GM18907 (cell line): ENCODE results near the gene FOXJ3.

Source experiments
- ATAC-seq: cut with Tn5 transposase; IDR thresholded peaks from one replicate; pipeline ENCODE4 v1.9.1; 2021; ENCODE audit warnings: mild to moderate bottlenecking, moderate library complexity; ENCODE audit not compliant: unreplicated experiment

The FOXJ3 gene

GRCh38 chr1:42334240-42335049, 590 bp downstream of the FOXJ3 start:
- ATAC-seq = peak; percentile 54

GRCh38 chr1:42333662-42334239, 1.3 kb downstream of the FOXJ3 start:
- peak; percentile 9 for ATAC-seq

- no peak for ATAC-seq
These were observed 2.2 kb downstream of the FOXJ3 start for GRCh38 chr1:42332877-42333276.

- no peak for ATAC-seq
These were observed 4.8 kb downstream of the FOXJ3 start for GRCh38 chr1:42330215-42330614.

- no peak for ATAC-seq
These were observed 6.0 kb downstream of the FOXJ3 start for GRCh38 chr1:42328916-42329496.

- no peak for ATAC-seq
These were observed 6.9 kb downstream of the FOXJ3 start for GRCh38 chr1:42328047-42328625.

- no peak for ATAC-seq
These were observed 10.0 kb downstream of the FOXJ3 start for GRCh38 chr1:42325014-42325402.

- ATAC-seq = no peak
These were observed 10.5 kb downstream of the FOXJ3 start for GRCh38 chr1:42324398-42325013.

GRCh38 chr1:42323551-42323950, 11.5 kb downstream of the FOXJ3 start:
- no peak for ATAC-seq

GRCh38 chr1:42322577-42322976, 12.5 kb downstream of the FOXJ3 start:
- ATAC-seq = no peak

- no peak for ATAC-seq
These were observed 13.3 kb downstream of the FOXJ3 start for GRCh38 chr1:42321731-42322130.

- ATAC-seq = no peak
These were observed 14.3 kb downstream of the FOXJ3 start for GRCh38 chr1:42320708-42321107.

- no peak for ATAC-seq
These were observed 15.1 kb downstream of the FOXJ3 start for GRCh38 chr1:42319871-42320484.

- no peak for ATAC-seq
These were observed 15.7 kb downstream of the FOXJ3 start for GRCh38 chr1:42319128-42319851.

- no peak for ATAC-seq
These were observed 16.4 kb downstream of the FOXJ3 start for GRCh38 chr1:42318601-42319000.

- no peak for ATAC-seq
These were observed 17.7 kb downstream of the FOXJ3 start for GRCh38 chr1:42317308-42317707.

GRCh38 chr1:42316292-42316691, 18.7 kb downstream of the FOXJ3 start:
- no peak for ATAC-seq

GRCh38 chr1:42315500-42315899, 19.5 kb downstream of the FOXJ3 start:
- ATAC-seq = no peak

- ATAC-seq = no peak
These were observed 21.1 kb downstream of the FOXJ3 start for GRCh38 chr1:42313970-42314369.

GRCh38 chr1:42312576-42313212, 22.3 kb downstream of the FOXJ3 start:
- no peak for ATAC-seq
